HepG2 (cell line): ENCODE results near the gene RGS19. TPM values are rescaled to one million over a fixed set of nuclear protein-coding genes. Genes with fewer than 3 reads are reported as not detected.

Experiments used
- DDIT3 ChIP-seq: sonication (generic); formaldehyde crosslinking; IDR thresholded peaks from 2 replicates; pipeline ENCODE4 v1.4.0; 2020; ENCODE audit warnings: mild to moderate bottlenecking, missing genetic modification reagents
- ESRRA ChIP-seq: sonication (generic); formaldehyde crosslinking; IDR thresholded peaks from 2 replicates; pipeline ENCODE4 v1.5.1; 2020; ENCODE audit warnings: mild to moderate bottlenecking, low read depth, missing genetic modification reagents
- HINFP ChIP-seq: sonication (generic); formaldehyde crosslinking; IDR thresholded peaks from 2 replicates; pipeline ENCODE4 v1.4.0; 2020; ENCODE audit warnings: low read depth, mild to moderate bottlenecking, missing genetic modification reagents
- MTA1 ChIP-seq: sonication (generic); formaldehyde crosslinking; IDR thresholded peaks from 2 replicates; pipeline ENCODE4 v1.4.0; 2020; ENCODE audit warnings: missing genetic modification reagents, mild to moderate bottlenecking, borderline replicate concordance
- TCF7 ChIP-seq: sonication (generic); IDR thresholded peaks from 2 replicates; pipeline ENCODE4 v1.6.1; 2016; ENCODE audit warnings: antibody characterized with exemption, low read depth
- TFE3 ChIP-seq: IDR thresholded peaks from 2 replicates; pipeline ENCODE4 v1.6.1; 2016
- ZBTB40 ChIP-seq, 2 experiments: fragments of 450-650 bp in 1 of 2; sonication (generic) in 1 of 2; formaldehyde crosslinking in 1 of 2; IDR thresholded peaks; 2 replicates each; pipeline versions ENCODE4 v1.6.1 to v1.8.0; 2016 to 2022; ENCODE audit warnings: antibody characterized with exemption in 1 of 2, mild to moderate bottlenecking in 1 of 2, missing genetic modification reagents in 1 of 2
- ZGPAT ChIP-seq: IDR thresholded peaks from 2 replicates; pipeline ENCODE4 v1.6.1; 2016; ENCODE audit warnings: mild to moderate bottlenecking
- ZNF331 ChIP-seq: sonication (generic); formaldehyde crosslinking; IDR thresholded peaks from 2 replicates; pipeline ENCODE4 v1.4.0; 2020; ENCODE audit warnings: missing genetic modification reagents
- ZNF333 ChIP-seq: sonication (generic); formaldehyde crosslinking; IDR thresholded peaks from 2 replicates; pipeline ENCODE4 v1.4.0; 2020; ENCODE audit warnings: mild to moderate bottlenecking, missing genetic modification reagents, borderline replicate concordance
- ZNF414 ChIP-seq: sonication (generic); formaldehyde crosslinking; IDR thresholded peaks from 2 replicates; pipeline ENCODE4 v1.5.0; 2020; ENCODE audit warnings: missing genetic modification reagents
- ZNF510 ChIP-seq: sonication (generic); formaldehyde crosslinking; IDR thresholded peaks from 2 replicates; pipeline ENCODE4 v1.4.0; 2020; ENCODE audit warnings: low read depth, mild to moderate bottlenecking, missing genetic modification reagents
- ZSCAN31 ChIP-seq: sonication (generic); formaldehyde crosslinking; IDR thresholded peaks from 2 replicates; pipeline ENCODE4 v1.5.0; 2020; ENCODE audit warnings: low read depth, mild to moderate bottlenecking, missing genetic modification reagents
- polyA plus RNA-seq, 8 experiments: library from polyadenylated mRNA; depleted of rRNA in 3 of 8; stranded (reverse) in 7 of 8; unstranded in 1 of 8; fragments of >200 nt; fragmentation: Illumina TruSeq in 4 of 8; extraction: Trizol in 4 of 8; gene quantifications; 2 replicates each; pipeline versions ENCODE4 v1.2.1 to v1.2.3, GENCODE V29; 2011 to 2016; ENCODE audit warnings: low read depth in 4 of 8, missing spikeins in 1 of 8, mixed read lengths in 1 of 8; ENCODE audit not compliant: insufficient read depth in 1 of 8
- total RNA-seq, 5 experiments: library from RNA; depleted of rRNA; stranded (reverse); fragments of >200 nt; fragmentation: Illumina TruSeq; extraction: Trizol; gene quantifications; 2 replicates each; pipeline ENCODE4 v1.2.3, GENCODE V29; 2016; ENCODE audit warnings: low read depth in 1 of 5

The RGS19 gene
- total and polyA plus RNA-seq, 2 of the 13 experiments (the other 11 are each of a cell fraction or from before 2014, with no cell fraction given), result 10.7 to 11.9 TPM

- no peak; the same call in 1 of the 2 replicates for TF ChIP-seq ZGPAT (CRISPR knock-in tag)
- TF ChIP-seq DDIT3 (CRISPR knock-in tag), result no peak
- no peak for TF ChIP-seq ZBTB40 (IDR thresholded peaks at IDR 0.05)
- TF ChIP-seq ZBTB40 (CRISPR knock-in tag; IDR thresholded peaks at IDR 0.05), result no peak; the same call in 1 of the 2 replicates
- peak; percentile 65 for TF ChIP-seq ZNF331
- no peak for TF ChIP-seq TCF7
- TF ChIP-seq ESRRA (CRISPR knock-in tag), result no peak
- no peak for TF ChIP-seq ZNF510 (CRISPR knock-in tag)
- no peak for TF ChIP-seq ZNF333
- TF ChIP-seq ZSCAN31 (CRISPR knock-in tag), result no peak
- TF ChIP-seq MTA1 (CRISPR knock-in tag), result no peak; the same call in none of the 2 replicates
- TF ChIP-seq HINFP (CRISPR knock-in tag), result peak; percentile 60; the same call in 1 of the 2 replicates
- no peak for TF ChIP-seq TFE3 (CRISPR knock-in tag)
- TF ChIP-seq ZNF414 (CRISPR knock-in tag), result peak; percentile 56; the same call in 1 of the 2 replicates
These were observed 38.1 kb downstream of the RGS19 start (continued) for GRCh38 chr20:64041040-64041780.
